GM21825 (cell line): ENCODE measurements around the gene HM13.
"Not testable (repeated sequence)": the region's sequence is repeated elsewhere in the genome, so short reads cannot be mapped to it uniquely, and the experiment has no call there.

Experiments
- ATAC-seq: cut with Tn5 transposase; IDR thresholded peaks from one replicate; pipeline ENCODE4 v1.9.1; 2021; ENCODE audit warnings: mild to moderate bottlenecking, moderate library complexity; ENCODE audit not compliant: unreplicated experiment

The HM13 gene

GRCh38 chr20:31566319-31566657, 52.0 kb downstream of the HM13 start:
- ATAC-seq, result no peak

- ATAC-seq, result no peak
Observed at GRCh38 chr20:31566658-31567379, 52.6 kb downstream of the HM13 start.

GRCh38 chr20:31567380-31567720, 53.1 kb downstream of the HM13 start:
- ATAC-seq, result no peak

- ATAC-seq, result no peak
Observed at GRCh38 chr20:31568041-31568731, 53.9 kb downstream of the HM13 start.

- ATAC-seq, result no peak
Observed at GRCh38 chr20:31568773-31569162, 54.5 kb downstream of the HM13 start.

- ATAC-seq, result no peak
Observed at GRCh38 chr20:31569163-31570020, 55.1 kb downstream of the HM13 start.

- no peak for ATAC-seq
Observed at GRCh38 chr20:31570021-31570463, 55.8 kb downstream of the HM13 start.

- ATAC-seq, result no peak
Observed at GRCh38 chr20:31570735-31571617, 56.7 kb downstream of the HM13 start.

GRCh38 chr20:31572042-31572700, 57.9 kb downstream of the HM13 start:
- ATAC-seq, result peak; percentile 2

GRCh38 chr20:31572701-31573554, 58.7 kb downstream of the HM13 start:
- ATAC-seq, result peak; percentile 89

GRCh38 chr20:31573555-31574321, 59.5 kb downstream of the HM13 start:
- ATAC-seq, result no peak

- not testable (repeated sequence) for ATAC-seq
Observed at GRCh38 chr20:31574986-31575385, 60.7 kb downstream of the HM13 start.

GRCh38 chr20:31576751-31577150, 62.5 kb downstream of the HM13 start:
- ATAC-seq, result no peak

- ATAC-seq, result no peak
Observed at GRCh38 chr20:31577194-31577593, 63.0 kb downstream of the HM13 start.

GRCh38 chr20:31578448-31579138, 64.4 kb downstream of the HM13 start:
- no peak for ATAC-seq

GRCh38 chr20:31579245-31579644, 65.0 kb downstream of the HM13 start:
- ATAC-seq, result no peak

- ATAC-seq, result not testable (repeated sequence)
Observed at GRCh38 chr20:31579941-31580651, 65.9 kb downstream of the HM13 start.
